Measurements from ENCODE around the gene COA6. TPM values are rescaled to one million over a fixed set of nuclear protein-coding genes. Genes with fewer than 3 reads are reported as not detected.

COA6 gene
- total and polyA plus RNA-seq, 10 of the 15 experiments (the other 5 are each of a cell fraction or from before 2014, with no cell fraction given), result 49.9 to 178 (median 71.5) TPM

DNA sequence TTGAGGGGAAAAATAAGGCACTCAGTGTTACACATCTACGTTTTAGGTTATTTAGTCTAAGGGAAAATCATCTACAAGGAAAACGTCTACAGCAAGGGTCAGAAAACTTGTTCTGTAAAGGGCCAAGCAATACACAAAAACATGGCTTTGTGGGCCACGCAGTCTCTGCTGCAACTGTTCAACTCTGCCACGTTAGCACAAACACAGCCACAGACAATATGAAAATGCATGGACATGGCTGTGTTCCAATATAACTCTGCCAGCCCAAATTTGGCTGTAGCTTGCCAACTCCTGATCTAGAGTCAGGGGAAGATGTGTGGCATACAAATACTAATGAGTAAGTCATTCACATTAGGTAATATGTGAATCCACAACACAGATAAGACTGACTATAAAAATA is 40.7 kb downstream of the COA6 start:
- ChIA-PET SMC1A (ENCODE audit: uncharacterized antibody, unreplicated experiment) (no interaction called here), POLR2A (no interaction called here), CTCF (no interaction called here), RAD21 (ENCODE audit: unreplicated experiment) (no interaction called here)
- Histone ChIP-seq H3K4me2 (ENCODE audit: control insufficient read depth, insufficient read depth) (no peak overlapping the region), H3K27ac (ENCODE audit: control insufficient read depth, insufficient read depth) (no peak overlapping the region), H3K4me1 (ENCODE audit: control insufficient read depth, insufficient read depth, low read length) (no peaks in the 10 kb centered on the region), H3K27me3 (replicated peaks in 1 of 2; ENCODE audit: control insufficient read depth in 2 of 2, insufficient read depth in 2 of 2, low read length in 1 of 2) (no peaks in the 10 kb centered on the region), H3K9me3 (replicated peaks; ENCODE audit: control insufficient read depth, insufficient read depth, low read length) (no peaks in the 10 kb centered on the region), H3K36me3 (ENCODE audit: control insufficient read depth in 2 of 2, insufficient read depth in 2 of 2, low read length in 1 of 2) (peaks cover 0 to 4% of the 10 kb centered on the region in 2 experiments; a peak in 3 of 4 replicates), H3K9ac (ENCODE audit: control insufficient read depth, insufficient read depth, low read length) (no peak overlapping the region), H3K4me3 (no peak overlapping the region), H4K20me1 (ENCODE audit: control insufficient read depth, insufficient read depth) (no peaks in the 10 kb centered on the region), H2AFZ (ENCODE audit: control insufficient read depth, low read depth, low read length) (no peak overlapping the region), H3K79me2 (ENCODE audit: control insufficient read depth, insufficient read depth, low read length) (no peaks in the 10 kb centered on the region)
- ATAC-seq, result no peak
- BruUV-seq (replicated peaks), result no TSS peak
- DNase-seq (ENCODE audit: low read depth, low spot score), result no peak
- FAIRE-seq, result no peak
- in situ Hi-C loops (cut with MboI) (no loop called here), intact Hi-C loops (cut with micrococcal nuclease; ENCODE audit: unreplicated experiment) (no loop called here)
- 76% methylated on average over 4 of the region's 4 CpGs for WGBS (ENCODE audit: insufficient coverage, insufficient replicate concordance, low lambda C conversion rate, missing lambda C conversion rate)
- TF ChIP-seq MTA2 (IDR thresholded peaks at IDR 0.05; ENCODE audit: low read depth) (no peak), CREM (IDR thresholded peaks at IDR 0.05; ENCODE audit: low read depth) (no peak), NR2F1 (conservative IDR thresholded peaks at IDR 0.05) (no peak), MXI1 (IDR thresholded peaks at IDR 0.05; ENCODE audit: low read depth, low read length) (no peak), BMI1 (IDR thresholded peaks at IDR 0.05; ENCODE audit: borderline replicate concordance) (no peak), MYC (IDR thresholded peaks at IDR 0.05; ENCODE audit: insufficient read depth, insufficient read length, insufficient replicate concordance, low read length, severe bottlenecking) (no peak), CHD4 (IDR thresholded peaks at IDR 0.05) (no peak), STAT3 (IDR thresholded peaks at IDR 0.05; ENCODE audit: low read depth, low read length) (no peak), KAT2A (conservative IDR thresholded peaks at IDR 0.05; ENCODE audit: control insufficient read depth, low read depth, low read length) (no peak), FOS (IDR thresholded peaks at IDR 0.05; ENCODE audit: borderline replicate concordance, extremely low read depth, insufficient read length) (no peak), ZNF384 (IDR thresholded peaks at IDR 0.05; ENCODE audit: borderline replicate concordance, low read depth, low read length) (no peak), FOXM1 (IDR thresholded peaks at IDR 0.05; ENCODE audit: low read depth, low read length) (no peak), NFYB (IDR thresholded peaks at IDR 0.05; ENCODE audit: insufficient read depth, low read depth, low read length) (no peak), MEF2B (IDR thresholded peaks at IDR 0.05; ENCODE audit: partially characterized antibody, poor library complexity, severe bottlenecking) (no peak), HDGF (IDR thresholded peaks at IDR 0.05) (no peak), PAX8 (IDR thresholded peaks at IDR 0.05) (no peak), POLR2A (IDR thresholded peaks at IDR 0.05; ENCODE audit: low read depth, low read length) (no peak)
- TF ChIP-seq, protein P1, sequence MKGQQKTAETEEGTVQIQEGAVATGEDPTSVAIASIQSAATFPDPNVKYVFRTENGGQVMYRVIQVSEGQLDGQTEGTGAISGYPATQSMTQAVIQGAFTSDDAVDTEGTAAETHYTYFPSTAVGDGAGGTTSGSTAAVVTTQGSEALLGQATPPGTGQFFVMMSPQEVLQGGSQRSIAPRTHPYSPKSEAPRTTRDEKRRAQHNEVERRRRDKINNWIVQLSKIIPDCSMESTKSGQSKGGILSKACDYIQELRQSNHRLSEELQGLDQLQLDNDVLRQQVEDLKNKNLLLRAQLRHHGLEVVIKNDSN (IDR thresholded peaks at IDR 0.05; ENCODE audit: borderline replicate concordance, extremely low read length, insufficient read depth, low read depth, low read length), result no peak

Data from GM12878 (cell line).